WTC11 (cell line): ENCODE data around the gene NDUFV1. TPM values are rescaled to one million over a fixed set of nuclear protein-coding genes. Genes with fewer than 3 reads are reported as not detected.

Source experiments
- ATAC-seq: fragments of 200-7000 bp; cut with Tn5 transposase; 2 replicates; pipeline ENCODE4 v1.10.0; 2021; ENCODE audit warnings: mild to moderate bottlenecking, moderate library complexity
- CTCF ChIA-PET: fragments of 300-600 bp; sonication (Branson Sonifier 250); formaldehyde crosslinking; loops from one replicate; lab custom pipeline; 2021; ENCODE audit warnings: antibody characterized with exemption; lab: Charles Lee
- POLR2A ChIA-PET: fragments of 350-600 bp; sonication (Branson Sonifier 250); formaldehyde crosslinking; loops from one replicate; lab custom pipeline; 2021; ENCODE audit warnings: antibody characterized with exemption; lab: Charles Lee
- DNase-seq: peaks from one replicate; pipeline ENCODE4 v3.0.0; 2021; ENCODE audit warnings: low spot score
- H3K27ac Mint-ChIP-seq: 2 replicates; pipeline ENCODE4 v1.8.0; 2021; ENCODE audit warnings: mixed read lengths
- H3K27me3 Mint-ChIP-seq: 2 replicates; pipeline ENCODE4 v1.8.0; 2021; ENCODE audit warnings: low read depth, mild to moderate bottlenecking, moderate library complexity, mixed read lengths
- H3K36me3 Mint-ChIP-seq: 2 replicates; pipeline ENCODE4 v1.8.0; 2021; ENCODE audit warnings: mixed read lengths
- H3K4me1 Mint-ChIP-seq: 2 replicates; pipeline ENCODE4 v1.8.0; 2022; ENCODE audit warnings: mixed read lengths
- H3K4me3 Mint-ChIP-seq: 2 replicates; pipeline ENCODE4 v1.8.0; 2021; ENCODE audit warnings: mild to moderate bottlenecking, moderate library complexity, mixed read lengths
- H3K9me3 Mint-ChIP-seq: 2 replicates; pipeline ENCODE4 v1.8.0; 2021; ENCODE audit warnings: mixed read lengths
- CREB1 ChIP-seq: sonication (generic); formaldehyde crosslinking; IDR thresholded peaks from 2 replicates; pipeline ENCODE4 v1.8.0; 2023; ENCODE audit warnings: mild to moderate bottlenecking, missing genetic modification reagents
- E2F1 ChIP-seq: sonication (generic); formaldehyde crosslinking; IDR thresholded peaks from 2 replicates; pipeline ENCODE4 v1.8.0; 2022; ENCODE audit warnings: mild to moderate bottlenecking, missing genetic modification reagents
- E2F4 ChIP-seq: sonication (generic); formaldehyde crosslinking; IDR thresholded peaks from 2 replicates; pipeline ENCODE4 v1.8.1; 2022; ENCODE audit warnings: low read depth, mild to moderate bottlenecking, moderate library complexity, missing genetic modification reagents, borderline replicate concordance
- FOXP1 ChIP-seq: sonication (generic); formaldehyde crosslinking; IDR thresholded peaks from 2 replicates; pipeline ENCODE4 v1.8.0; 2022; ENCODE audit warnings: missing genetic modification reagents, mild to moderate bottlenecking, moderate library complexity, borderline replicate concordance
- NR1H2 ChIP-seq: sonication (generic); formaldehyde crosslinking; IDR thresholded peaks from 2 replicates; pipeline ENCODE4 v1.9.0; 2021; ENCODE audit warnings: mild to moderate bottlenecking, moderate library complexity, missing genetic modification reagents
- PREB ChIP-seq: sonication (generic); formaldehyde crosslinking; IDR thresholded peaks from 2 replicates; pipeline ENCODE4 v1.8.1; 2022; ENCODE audit warnings: mild to moderate bottlenecking, missing genetic modification reagents, moderate library complexity, borderline replicate concordance
- RELA ChIP-seq: sonication (generic); formaldehyde crosslinking; IDR thresholded peaks from 2 replicates; pipeline ENCODE4 v1.8.1; 2022; ENCODE audit warnings: missing genetic modification reagents, mild to moderate bottlenecking, borderline replicate concordance
- RORB ChIP-seq: fragments of 250-450 bp; sonication (Bioruptor Pico); IDR thresholded peaks from 2 replicates; pipeline ENCODE4 v1.9.0; 2021; ENCODE audit warnings: mild to moderate bottlenecking
- SP1 ChIP-seq: sonication (generic); formaldehyde crosslinking; conservative IDR thresholded peaks from 2 replicates; pipeline ENCODE4 v1.8.1; 2022; ENCODE audit warnings: missing genetic modification reagents
- TEAD1 ChIP-seq: sonication (generic); formaldehyde crosslinking; IDR thresholded peaks from 2 replicates; pipeline ENCODE4 v1.8.0; 2022; ENCODE audit warnings: mild to moderate bottlenecking, missing genetic modification reagents
- TEAD4 ChIP-seq: sonication (generic); formaldehyde crosslinking; IDR thresholded peaks from 2 replicates; pipeline ENCODE4 v1.8.0; 2022; ENCODE audit warnings: mild to moderate bottlenecking, missing genetic modification reagents
- ZNF219 ChIP-seq: sonication (generic); formaldehyde crosslinking; IDR thresholded peaks from 2 replicates; pipeline ENCODE4 v1.8.0; 2023; ENCODE audit warnings: missing genetic modification reagents, mild to moderate bottlenecking, borderline replicate concordance
- ZNF263 ChIP-seq: sonication (generic); formaldehyde crosslinking; IDR thresholded peaks from 2 replicates; pipeline ENCODE4 v1.8.1; 2022; ENCODE audit warnings: low read depth, mild to moderate bottlenecking, moderate library complexity, missing genetic modification reagents
- total RNA-seq: library from RNA; stranded (reverse); gene quantifications from 3 replicates; pipeline ENCODE4 v1.2.3, GENCODE V29; 2021
- TF ChIP-seq, protein P1 (sequence below): sonication (generic); formaldehyde crosslinking; IDR thresholded peaks from 2 replicates; pipeline ENCODE4 v1.8.0; 2022; ENCODE audit warnings: mild to moderate bottlenecking, missing genetic modification reagents
- TF ChIP-seq, protein P2 (sequence below): sonication (generic); formaldehyde crosslinking; IDR thresholded peaks from 2 replicates; pipeline ENCODE4 v1.8.0; 2023; ENCODE audit warnings: missing genetic modification reagents, mild to moderate bottlenecking, borderline replicate concordance

Gene NDUFV1
- total RNA-seq, 1 experiment from 2014 or later = 231 TPM

GRCh38 chr11:67615728-67616430, 9.1 kb downstream of the NDUFV1 start:
- ChIA-PET POLR2A (interaction anchor here (3.3 kb wide), 1 partner anchor 14 kb away, joined by 13 read pairs; the partner anchor contains the start of gene NUDT8), CTCF (interaction anchor here (0.6 to 10.2 kb wide), 8 partner anchors 14 to 130 kb away, joined by 3 to 200 read pairs (median 6); partner anchors contain the start of genes GSTP1 and NUDT8)
- DNase-seq = no peak
- peaks cover 40% of the 10 kb centered on the region for H3K27me3 Mint-ChIP-seq
- peaks cover 47% of the 10 kb centered on the region for H3K4me1 Mint-ChIP-seq
- ATAC-seq = no peak
- H3K36me3 Mint-ChIP-seq = peaks cover 8% of the 10 kb centered on the region
- H3K9me3 Mint-ChIP-seq = no peaks in the 10 kb centered on the region; the same call in 1 of the 2 replicates
- no peak overlapping the region for H3K27ac Mint-ChIP-seq
- TF ChIP-seq, protein P1, sequence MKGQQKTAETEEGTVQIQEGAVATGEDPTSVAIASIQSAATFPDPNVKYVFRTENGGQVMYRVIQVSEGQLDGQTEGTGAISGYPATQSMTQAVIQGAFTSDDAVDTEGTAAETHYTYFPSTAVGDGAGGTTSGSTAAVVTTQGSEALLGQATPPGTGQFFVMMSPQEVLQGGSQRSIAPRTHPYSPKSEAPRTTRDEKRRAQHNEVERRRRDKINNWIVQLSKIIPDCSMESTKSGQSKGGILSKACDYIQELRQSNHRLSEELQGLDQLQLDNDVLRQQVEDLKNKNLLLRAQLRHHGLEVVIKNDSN = 0 out of 2 replicates have a peak, but pooled peaks have one; percentile 31
- TF ChIP-seq FOXP1 (CRISPR knock-in tag) (peak; percentile 69; the same call in 1 of the 2 replicates), RELA (CRISPR knock-in tag) (no peak)
- 0 out of 2 replicates have a peak overlapping the region, but pooled peaks have one; percentile 18 for H3K4me3 Mint-ChIP-seq

- ATAC-seq (peak; percentile 8; the same call in 1 of the 2 replicates), DNase-seq (no peak)
- peaks cover 40% of the 10 kb centered on the region for H3K27me3 Mint-ChIP-seq
- H3K4me1 Mint-ChIP-seq = peaks cover 47% of the 10 kb centered on the region
- H3K27ac Mint-ChIP-seq = no peak overlapping the region
- TF ChIP-seq TEAD1 (CRISPR knock-in tag) (no peak), ZNF219 (CRISPR knock-in tag) (no peak), RORB (CRISPR knock-in tag) (no peak), CREB1 (CRISPR knock-in tag) (no peak), FOXP1 (CRISPR knock-in tag) (no peak), E2F4 (CRISPR knock-in tag) (no peak), E2F1 (no peak), NR1H2 (CRISPR knock-in tag) (no peak), ZNF263 (CRISPR knock-in tag) (no peak), TEAD4 (CRISPR knock-in tag) (no peak), SP1 (CRISPR knock-in tag) (no peak), PREB (CRISPR knock-in tag) (no peak)
- TF ChIP-seq, protein P2, sequence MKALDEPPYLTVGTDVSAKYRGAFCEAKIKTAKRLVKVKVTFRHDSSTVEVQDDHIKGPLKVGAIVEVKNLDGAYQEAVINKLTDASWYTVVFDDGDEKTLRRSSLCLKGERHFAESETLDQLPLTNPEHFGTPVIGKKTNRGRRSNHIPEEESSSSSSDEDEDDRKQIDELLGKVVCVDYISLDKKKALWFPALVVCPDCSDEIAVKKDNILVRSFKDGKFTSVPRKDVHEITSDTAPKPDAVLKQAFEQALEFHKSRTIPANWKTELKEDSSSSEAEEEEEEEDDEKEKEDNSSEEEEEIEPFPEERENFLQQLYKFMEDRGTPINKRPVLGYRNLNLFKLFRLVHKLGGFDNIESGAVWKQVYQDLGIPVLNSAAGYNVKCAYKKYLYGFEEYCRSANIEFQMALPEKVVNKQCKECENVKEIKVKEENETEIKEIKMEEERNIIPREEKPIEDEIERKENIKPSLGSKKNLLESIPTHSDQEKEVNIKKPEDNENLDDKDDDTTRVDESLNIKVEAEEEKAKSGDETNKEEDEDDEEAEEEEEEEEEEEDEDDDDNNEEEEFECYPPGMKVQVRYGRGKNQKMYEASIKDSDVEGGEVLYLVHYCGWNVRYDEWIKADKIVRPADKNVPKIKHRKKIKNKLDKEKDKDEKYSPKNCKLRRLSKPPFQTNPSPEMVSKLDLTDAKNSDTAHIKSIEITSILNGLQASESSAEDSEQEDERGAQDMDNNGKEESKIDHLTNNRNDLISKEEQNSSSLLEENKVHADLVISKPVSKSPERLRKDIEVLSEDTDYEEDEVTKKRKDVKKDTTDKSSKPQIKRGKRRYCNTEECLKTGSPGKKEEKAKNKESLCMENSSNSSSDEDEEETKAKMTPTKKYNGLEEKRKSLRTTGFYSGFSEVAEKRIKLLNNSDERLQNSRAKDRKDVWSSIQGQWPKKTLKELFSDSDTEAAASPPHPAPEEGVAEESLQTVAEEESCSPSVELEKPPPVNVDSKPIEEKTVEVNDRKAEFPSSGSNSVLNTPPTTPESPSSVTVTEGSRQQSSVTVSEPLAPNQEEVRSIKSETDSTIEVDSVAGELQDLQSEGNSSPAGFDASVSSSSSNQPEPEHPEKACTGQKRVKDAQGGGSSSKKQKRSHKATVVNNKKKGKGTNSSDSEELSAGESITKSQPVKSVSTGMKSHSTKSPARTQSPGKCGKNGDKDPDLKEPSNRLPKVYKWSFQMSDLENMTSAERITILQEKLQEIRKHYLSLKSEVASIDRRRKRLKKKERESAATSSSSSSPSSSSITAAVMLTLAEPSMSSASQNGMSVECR (CRISPR knock-in tag) = no peak
- POLR2A ChIA-PET = interaction anchor here (3.3 kb wide), 1 partner anchor 13 kb away, joined by 13 read pairs; the partner anchor contains the start of gene NUDT8
- H3K4me3 Mint-ChIP-seq = peak overlapping the region; percentile 25
- peaks cover 7% of the 10 kb centered on the region for H3K36me3 Mint-ChIP-seq
- H3K9me3 Mint-ChIP-seq = no peaks in the 10 kb centered on the region; the same call in 1 of the 2 replicates
- CTCF ChIA-PET = interaction anchor here (0.9 to 10.2 kb wide), 8 partner anchors 13 to 83 kb away, joined by 3 to 200 read pairs (median 5); partner anchors contain the start of genes GSTP1 and NUDT8
Observed at GRCh38 chr11:67616431-67617242, 9.9 kb downstream of the NDUFV1 start.
